22Rv1 (cell line): Measurements from ENCODE around the gene ADPRS.

ENCODE experiments used
- ZFX ChIP-seq: fragments of 450-650 bp; IDR thresholded peaks from 2 replicates; pipeline ENCODE4 v1.6.1; 2017; ENCODE audit warnings: antibody characterized with exemption, borderline replicate concordance
- TF ChIP-seq, protein P1 (sequence below): fragments of 450-650 bp; IDR thresholded peaks from 2 replicates; pipeline ENCODE4 v1.5.1; 2017; ENCODE audit warnings: mild to moderate bottlenecking

DNA sequence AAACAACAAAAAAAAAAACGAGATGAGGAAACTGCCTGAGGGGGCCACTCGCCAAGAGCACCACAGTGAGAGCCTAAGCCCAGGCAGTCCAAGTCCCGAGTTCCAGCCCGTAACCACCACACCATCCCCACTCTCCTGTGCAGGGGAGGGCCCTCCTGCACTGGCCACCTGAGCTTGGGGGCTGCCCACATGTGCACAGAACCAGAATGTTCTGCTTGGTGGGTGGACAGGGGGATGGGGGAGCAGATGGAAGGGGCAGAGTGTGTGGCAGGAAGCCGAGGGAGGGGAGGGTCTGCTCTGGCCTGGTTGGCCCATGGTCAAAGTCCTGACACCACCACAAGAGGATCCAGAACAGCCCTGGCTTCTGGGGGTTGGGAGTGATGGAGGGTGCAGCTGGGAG lies 17.6 kb downstream of the ADPRS start:
- TF ChIP-seq, protein P1, sequence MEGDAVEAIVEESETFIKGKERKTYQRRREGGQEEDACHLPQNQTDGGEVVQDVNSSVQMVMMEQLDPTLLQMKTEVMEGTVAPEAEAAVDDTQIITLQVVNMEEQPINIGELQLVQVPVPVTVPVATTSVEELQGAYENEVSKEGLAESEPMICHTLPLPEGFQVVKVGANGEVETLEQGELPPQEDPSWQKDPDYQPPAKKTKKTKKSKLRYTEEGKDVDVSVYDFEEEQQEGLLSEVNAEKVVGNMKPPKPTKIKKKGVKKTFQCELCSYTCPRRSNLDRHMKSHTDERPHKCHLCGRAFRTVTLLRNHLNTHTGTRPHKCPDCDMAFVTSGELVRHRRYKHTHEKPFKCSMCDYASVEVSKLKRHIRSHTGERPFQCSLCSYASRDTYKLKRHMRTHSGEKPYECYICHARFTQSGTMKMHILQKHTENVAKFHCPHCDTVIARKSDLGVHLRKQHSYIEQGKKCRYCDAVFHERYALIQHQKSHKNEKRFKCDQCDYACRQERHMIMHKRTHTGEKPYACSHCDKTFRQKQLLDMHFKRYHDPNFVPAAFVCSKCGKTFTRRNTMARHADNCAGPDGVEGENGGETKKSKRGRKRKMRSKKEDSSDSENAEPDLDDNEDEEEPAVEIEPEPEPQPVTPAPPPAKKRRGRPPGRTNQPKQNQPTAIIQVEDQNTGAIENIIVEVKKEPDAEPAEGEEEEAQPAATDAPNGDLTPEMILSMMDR, result no peak
- TF ChIP-seq ZFX, result no peak
